IMR-90 (cell line): ENCODE measurements around the gene KCTD11. TPM values are rescaled to one million over a fixed set of nuclear protein-coding genes. Genes with fewer than 3 reads are reported as not detected.
"Not testable (repeated sequence)": the region's sequence is repeated elsewhere in the genome, so short reads cannot be mapped to it uniquely, and the experiment has no call there.

Experiments used
- ATAC-seq: fragments of 200-7000 bp; cut with Tn5 transposase; 2 replicates; pipeline ENCODE4 v1.9.1; 2020; ENCODE audit warnings: low read depth, mild to moderate bottlenecking, moderate library complexity
- BruUV-seq: library from RNA; stranded (reverse); fragments of 400-500 nt; replicated peaks from 2 replicates; lab custom pipeline; 2021; lab: Mats Ljungman, UMichigan
- CTCF ChIA-PET: fragments of 300-600 bp; formaldehyde crosslinking; extraction: SDS; loops from one replicate; lab custom pipeline; 2021; ENCODE audit warnings: antibody characterized with exemption; lab: Yijun Ruan, JAX
- POLR2A ChIA-PET: fragments of 300-600 bp; sonication (Branson Sonifier 250); formaldehyde crosslinking; loops from one replicate; lab custom pipeline; 2022; ENCODE audit warnings: antibody characterized with exemption; ENCODE audit not compliant: unreplicated experiment; lab: Charles Lee
- DNase-seq: peaks from one replicate; pipeline ENCODE4 v3.0.0; 2013
- H2AFZ ChIP-seq: replicated peaks from 2 replicates; pipeline ENCODE3; 2013; ENCODE audit warnings: low read length, mild to moderate bottlenecking; ENCODE audit not compliant: poor library complexity
- H2AK5ac ChIP-seq: 2 replicates; pipeline ENCODE4 v1.6.1; 2013; ENCODE audit warnings: low read depth, low read length, inconsistent platforms
- H2AK9ac ChIP-seq: replicated peaks from 2 replicates; pipeline ENCODE3; 2013; ENCODE audit warnings: mild to moderate bottlenecking, low read depth, low read length, moderate library complexity; ENCODE audit not compliant: poor library complexity
- H2BK120ac ChIP-seq: 2 replicates; pipeline ENCODE4 v1.6.1; 2013; ENCODE audit warnings: low read depth, low read length, inconsistent platforms
- H2BK15ac ChIP-seq: 3 replicates; pipeline ENCODE4 v1.6.1; 2013; ENCODE audit warnings: low read depth, low read length, inconsistent platforms
- H2BK20ac ChIP-seq: 2 replicates; pipeline ENCODE4 v1.6.1; 2013; ENCODE audit warnings: low read depth, mild to moderate bottlenecking, inconsistent platforms, low read length, moderate library complexity
- H2BK5ac ChIP-seq: 2 replicates; pipeline ENCODE4 v1.6.1; 2013; ENCODE audit warnings: mild to moderate bottlenecking, low read depth, low read length, inconsistent platforms; ENCODE audit not compliant: poor library complexity, severe bottlenecking
- H3K14ac ChIP-seq: replicated peaks from 2 replicates; pipeline ENCODE4 v1.6.1; 2013; ENCODE audit warnings: low read depth, low read length, inconsistent platforms
- H3K18ac ChIP-seq: 2 replicates; pipeline ENCODE4 v1.6.1; 2013; ENCODE audit warnings: low read depth, low read length, control low read depth
- H3K23ac ChIP-seq: 2 replicates; pipeline ENCODE4 v1.6.1; 2013; ENCODE audit warnings: low read depth, low read length, inconsistent platforms
- H3K27ac ChIP-seq: 2 replicates; pipeline ENCODE4 v1.5.1; 2013; ENCODE audit warnings: mild to moderate bottlenecking, control low read depth, low read length; ENCODE audit not compliant: insufficient read depth
- H3K27me3 ChIP-seq: 2 replicates; pipeline ENCODE4 v1.6.1; 2013; ENCODE audit warnings: low read length; ENCODE audit not compliant: control insufficient read depth, insufficient read depth
- H3K36me3 ChIP-seq: 2 replicates; pipeline ENCODE4 v1.6.1; 2013; ENCODE audit warnings: low read length, mixed read lengths; ENCODE audit not compliant: control insufficient read depth, insufficient read depth
- H3K4ac ChIP-seq: 2 replicates; pipeline ENCODE4 v1.6.1; 2013; ENCODE audit warnings: low read depth, low read length, inconsistent platforms
- H3K4me1 ChIP-seq: 2 replicates; pipeline ENCODE4 v1.6.1; 2013; ENCODE audit warnings: low read length, mixed read lengths; ENCODE audit not compliant: control insufficient read depth, insufficient read depth
- H3K4me2 ChIP-seq: 2 replicates; pipeline ENCODE4 v1.6.1; 2013; ENCODE audit warnings: low read depth, mild to moderate bottlenecking, control low read depth, low read length, moderate library complexity
- H3K4me3 ChIP-seq: 2 replicates; pipeline ENCODE4 v1.5.1; 2013; ENCODE audit warnings: low read depth, mild to moderate bottlenecking, control low read depth, low read length, moderate library complexity; ENCODE audit not compliant: insufficient read depth
- H3K56ac ChIP-seq: 2 replicates; pipeline ENCODE4 v1.6.1; 2013; ENCODE audit warnings: low read length, inconsistent platforms; ENCODE audit not compliant: insufficient read depth; ENCODE audit errors: extremely low read depth
- H3K79me1 ChIP-seq, 2 experiments: 2 replicates each; pipeline ENCODE4 v1.6.1; 2013; ENCODE audit warnings: low read length in 2 of 2, inconsistent platforms in 1 of 2, low read depth in 1 of 2
- H3K9ac ChIP-seq: 2 replicates; pipeline ENCODE4 v1.6.1; 2013; ENCODE audit warnings: low read depth, low read length, control low read depth
- H3K9me1 ChIP-seq: 2 replicates; pipeline ENCODE4 v1.6.1; 2013; ENCODE audit warnings: low read length, inconsistent platforms; ENCODE audit not compliant: insufficient read depth
- H3K9me3 ChIP-seq: 2 replicates; pipeline ENCODE4 v1.6.1; 2013; ENCODE audit warnings: low read length; ENCODE audit not compliant: control insufficient read depth, insufficient read depth
- H4K20me1 ChIP-seq: 2 replicates; pipeline ENCODE4 v1.6.1; 2013; ENCODE audit warnings: low read length, inconsistent platforms; ENCODE audit not compliant: insufficient read depth
- H4K5ac ChIP-seq: 2 replicates; pipeline ENCODE4 v1.6.1; 2013; ENCODE audit warnings: mild to moderate bottlenecking, low read depth, low read length, control low read depth
- H4K8ac ChIP-seq, 2 experiments: 2 replicates each; pipeline ENCODE4 v1.6.1; 2013; ENCODE audit warnings: low read depth in 2 of 2, low read length in 2 of 2, control low read depth in 1 of 2, inconsistent platforms in 1 of 2
- H4K91ac ChIP-seq: 2 replicates; pipeline ENCODE4 v1.6.1; 2013; ENCODE audit warnings: low read depth, low read length, inconsistent platforms; ENCODE audit not compliant: insufficient read depth
- WGBS, 2 experiments: methylation state at CpG; one replicate each; pipeline versions ENCODE4 v1.1.5 to v1.1.7; 2013; ENCODE audit warnings: missing lambda C conversion rate in 2 of 2; ENCODE audit not compliant: insufficient read length in 1 of 2; ENCODE audit errors: extremely low coverage in 2 of 2; 5-methylcytosine and 5-hydroxymethylcytosine counted together
- dilution Hi-C: fragments of 300-500 bp; cut with HindIII; formaldehyde crosslinking; loops from one replicate; pipeline ENCODE4 v1.14.3; 2018; ENCODE audit warnings: low sequenced_read_pairs; ENCODE audit not compliant: unreplicated experiment
- in situ Hi-C: fragments of 300-500 bp; cut with MboI; formaldehyde crosslinking; loops from 3 replicates; pipeline ENCODE4 v1.14.3; 2019; ENCODE audit warnings: low sequenced_read_pairs, inconsistent platforms, mixed read lengths
- intact Hi-C: fragments of 100-400 bp; cut with micrococcal nuclease; formaldehyde crosslinking; loops from 2 replicates; pipeline ENCODE4 v1.10.0; 2022
- polyA plus RNA-seq, 3 experiments: library from polyadenylated mRNA; depleted of rRNA; stranded (reverse); fragments of >200 nt; gene quantifications; 2 replicates each; pipeline ENCODE4 v1.2.3, GENCODE V29; 2012; ENCODE audit warnings: low replicate concordance in 1 of 3
- total RNA-seq: library from RNA; depleted of rRNA; stranded (reverse); fragments of >200 nt; gene quantifications from 2 replicates; pipeline ENCODE4 v1.2.3, GENCODE V29; 2012

The KCTD11 gene
- total and polyA plus RNA-seq, 2 of the 4 experiments (the other 2 are of a cell fraction) = 10.8 to 16.4 TPM

GRCh38 chr17:7368599-7368994, 16.6 kb downstream of the KCTD11 start:
- POLR2A ChIA-PET, intact Hi-C loops, H4K91ac ChIP-seq, in situ Hi-C loops, H3K23ac ChIP-seq, H3K27ac ChIP-seq, H3K36me3 ChIP-seq, H3K4me2 ChIP-seq, H2AFZ ChIP-seq, H3K9ac ChIP-seq, ATAC-seq, CTCF ChIA-PET, H3K9me3 ChIP-seq, H2BK120ac ChIP-seq, H2AK5ac ChIP-seq, H3K4me1 ChIP-seq, H2AK9ac ChIP-seq, H3K56ac ChIP-seq, BruUV-seq, dilution Hi-C loops, H3K14ac ChIP-seq, H3K4me3 ChIP-seq, H2BK20ac ChIP-seq, H4K5ac ChIP-seq, H4K8ac ChIP-seq, H4K20me1 ChIP-seq, H3K18ac ChIP-seq, H2BK15ac ChIP-seq, H2BK5ac ChIP-seq, H3K9me1 ChIP-seq, DNase-seq, H3K4ac ChIP-seq, H3K79me1 ChIP-seq: not testable (repeated sequence)
- peaks cover 26% of the 10 kb centered on the region for H3K27me3 ChIP-seq
- WGBS, 2 experiments = no CpG with 5 or more reads among the region's 5 CpGs
